HepG2 (cell line): Measurements from ENCODE around the gene ITGB2. TPM values are rescaled to one million over a fixed set of nuclear protein-coding genes. Genes with fewer than 3 reads are reported as not detected.
A peak's percentile ranks its signal among the peaks of the same experiment; 100 is the strongest.

Experiments used
- ATAC-seq: fragments of 200-7000 bp; cut with Tn5 transposase; 3 replicates; pipeline ENCODE4 v1.9.1; 2020; ENCODE audit warnings: mild to moderate bottlenecking, moderate library complexity
- BruUV-seq: library from RNA; stranded (reverse); fragments of 400-500 nt; replicated peaks from 2 replicates; lab custom pipeline; 2021; lab: Mats Ljungman, UMichigan
- CTCF ChIA-PET: fragments of 300-600 bp; formaldehyde crosslinking; extraction: SDS; loops from one replicate; lab custom pipeline; 2021; ENCODE audit warnings: low total read pairs, inconsistent platforms, low intra/inter-chr PET ratio; lab: Yijun Ruan, JAX
- POLR2A ChIA-PET: fragments of 350-600 bp; sonication (Branson Sonifier 250); formaldehyde crosslinking; loops from one replicate; lab custom pipeline; 2020; ENCODE audit warnings: antibody characterized with exemption, inconsistent platforms; lab: Yijun Ruan, JAX
- DNase-seq: peaks from one replicate; pipeline ENCODE4 v3.0.0-alpha.2; 2015; ENCODE audit warnings: low spot score
- FAIRE-seq: peaks from 3 replicates; lab custom pipeline; 2011; peaks lifted over from hg19 to GRCh38; lab: Jason Lieb, UNC
- H2AFZ ChIP-seq: one replicate; pipeline ENCODE4 v1.6.1; 2011; ENCODE audit warnings: low read length, inconsistent platforms
- H3K27ac ChIP-seq: fragments of 300-600 bp; 3 replicates; pipeline ENCODE4 v1.8.0; 2011; ENCODE audit warnings: mixed run types, mild to moderate bottlenecking, mixed read lengths, low read length, inconsistent platforms; ENCODE audit not compliant: insufficient read depth; ENCODE audit errors: extremely low read length
- H3K27me3 ChIP-seq, 2 experiments: fragments of 200-600 bp in 1 of 2; 2 replicates in 1 of 2; 3 replicates in 1 of 2; pipeline versions ENCODE4 v1.6.0 to v1.8.0; 2011; ENCODE audit warnings: low read length in 2 of 2, mild to moderate bottlenecking in 2 of 2, moderate library complexity in 2 of 2, inconsistent platforms in 1 of 2; ENCODE audit not compliant: insufficient read depth in 2 of 2, control insufficient read depth in 1 of 2
- H3K36me3 ChIP-seq, 2 experiments: fragments of 200-600 bp in 1 of 2; replicated peaks in 1 of 2; 2 replicates in 1 of 2; 3 replicates in 1 of 2; pipeline versions ENCODE4 v1.5.1 to v1.8.0; 2011; ENCODE audit warnings: low read length in 2 of 2, inconsistent platforms in 1 of 2; ENCODE audit not compliant: insufficient read depth in 2 of 2, control insufficient read depth in 1 of 2
- H3K4me1 ChIP-seq: 2 replicates; pipeline ENCODE4 v1.5.1; 2012; ENCODE audit warnings: low read length, inconsistent platforms; ENCODE audit not compliant: insufficient read depth
- H3K4me2 ChIP-seq: 2 replicates; pipeline ENCODE4 v1.6.0; 2011; ENCODE audit warnings: low read depth, low read length, inconsistent platforms
- H3K4me3 ChIP-seq, 3 experiments: fragments of 200-600 bp in 1 of 3; sonication (generic), shearing (Covaris generic) in 1 of 3; replicated peaks in 1 of 3; 2 replicates each; pipeline ENCODE4 v1.5.1; 2011 to 2016; ENCODE audit warnings: low read length in 3 of 3, inconsistent platforms in 2 of 3, low read depth in 2 of 3, mild to moderate bottlenecking in 2 of 3, control low read depth in 1 of 3, mixed read lengths in 1 of 3; ENCODE audit not compliant: insufficient read depth in 1 of 3
- H3K79me2 ChIP-seq: one replicate; pipeline ENCODE4 v1.6.1; 2011; ENCODE audit warnings: low read length, inconsistent platforms; ENCODE audit not compliant: insufficient read depth
- H3K9ac ChIP-seq: 2 replicates; pipeline ENCODE4 v1.6.0; 2011; ENCODE audit warnings: mild to moderate bottlenecking, low read depth, low read length, inconsistent platforms; ENCODE audit not compliant: insufficient read depth
- H3K9me3 ChIP-seq: 2 replicates; pipeline ENCODE4 v1.5.1; 2012; ENCODE audit warnings: mild to moderate bottlenecking, low read length
- H4K20me1 ChIP-seq: 2 replicates; pipeline ENCODE4 v1.6.0; 2011; ENCODE audit warnings: inconsistent platforms, mild to moderate bottlenecking, low read length, moderate library complexity; ENCODE audit not compliant: insufficient read depth
- ATF7 ChIP-seq, 2 experiments: fragments of 450-650 bp in 1 of 2; sonication (generic) in 1 of 2; formaldehyde crosslinking in 1 of 2; IDR thresholded peaks; 2 replicates each; pipeline versions ENCODE4 v1.4.0 to v1.6.1; 2016 to 2020; ENCODE audit warnings: antibody characterized with exemption in 1 of 2, mild to moderate bottlenecking in 1 of 2, missing genetic modification reagents in 1 of 2
- HBP1 ChIP-seq: IDR thresholded peaks from 2 replicates; pipeline ENCODE4 v1.6.1; 2016; ENCODE audit warnings: low read depth, control low read depth
- HMG20B ChIP-seq: conservative IDR thresholded peaks from 2 replicates; pipeline ENCODE4 v1.6.1; 2016; ENCODE audit warnings: missing genetic modification reagents, missing compliant biosample characterization
- KMT2B ChIP-seq: IDR thresholded peaks from 2 replicates; pipeline ENCODE4 v1.6.1; 2016; ENCODE audit warnings: missing genetic modification reagents, missing compliant biosample characterization
- MED13 ChIP-seq: sonication (generic); formaldehyde crosslinking; IDR thresholded peaks from 2 replicates; pipeline ENCODE4 v1.5.0; 2020; ENCODE audit warnings: missing genetic modification reagents
- NPAS2 ChIP-seq: sonication (generic); formaldehyde crosslinking; IDR thresholded peaks from 2 replicates; pipeline ENCODE4 v1.8.0; 2022; ENCODE audit warnings: mild to moderate bottlenecking, missing genetic modification reagents, borderline replicate concordance
- TFDP2 ChIP-seq: sonication (generic); formaldehyde crosslinking; IDR thresholded peaks from 2 replicates; pipeline ENCODE4 v1.4.0; 2020; ENCODE audit warnings: missing genetic modification reagents
- ZMAT3 ChIP-seq: sonication (generic); formaldehyde crosslinking; conservative IDR thresholded peaks from 2 replicates; pipeline ENCODE4 v1.7.0; 2021; ENCODE audit warnings: missing genetic modification reagents
- ZNF20 ChIP-seq: sonication (generic); formaldehyde crosslinking; IDR thresholded peaks from 2 replicates; pipeline ENCODE4 v1.4.0; 2020; ENCODE audit warnings: mild to moderate bottlenecking, moderate library complexity, missing genetic modification reagents
- ZNF317 ChIP-seq: sonication (generic); formaldehyde crosslinking; IDR thresholded peaks from 2 replicates; pipeline ENCODE4 v1.5.0; 2020; ENCODE audit warnings: mild to moderate bottlenecking, missing genetic modification reagents
- ZNF484 ChIP-seq: sonication (generic); formaldehyde crosslinking; IDR thresholded peaks from 2 replicates; pipeline ENCODE4 v1.5.1; 2020; ENCODE audit warnings: mild to moderate bottlenecking, low read depth, missing genetic modification reagents, borderline replicate concordance
- ZNF562 ChIP-seq: sonication (generic); formaldehyde crosslinking; IDR thresholded peaks from 2 replicates; pipeline ENCODE4 v1.8.0; 2022; ENCODE audit warnings: missing genetic modification reagents, borderline replicate concordance
- ZNF607 ChIP-seq: sonication (generic); formaldehyde crosslinking; IDR thresholded peaks from 2 replicates; pipeline ENCODE4 v1.5.1; 2020; ENCODE audit warnings: missing genetic modification reagents, mild to moderate bottlenecking, borderline replicate concordance
- ZNF891 ChIP-seq: sonication (generic); formaldehyde crosslinking; IDR thresholded peaks from 2 replicates; pipeline ENCODE4 v1.5.0; 2020; ENCODE audit warnings: mild to moderate bottlenecking, missing genetic modification reagents
- ZSCAN12 ChIP-seq: sonication (generic); formaldehyde crosslinking; IDR thresholded peaks from 2 replicates; pipeline ENCODE4 v1.9.0; 2021; ENCODE audit warnings: mild to moderate bottlenecking, missing genetic modification reagents
- WGBS: methylation state at CpG from one replicate; pipeline ENCODE4 v1.1.6; 2017; ENCODE audit warnings: low lambda C conversion rate; 5-methylcytosine and 5-hydroxymethylcytosine counted together
- in situ Hi-C: cut with HindIII; loops from 2 replicates; pipeline ENCODE4 v1.10.0; 2017; ENCODE audit warnings: low pct_unique_long_range_greater_than_20kb; ENCODE audit not compliant: extremely low pct_ligation_motif_present
- intact Hi-C: fragments of 100-400 bp; cut with micrococcal nuclease; formaldehyde crosslinking; loops from one replicate; pipeline ENCODE4 v1.10.0; 2022; ENCODE audit not compliant: unreplicated experiment
- polyA plus RNA-seq, 8 experiments: library from polyadenylated mRNA; depleted of rRNA in 3 of 8; stranded (reverse) in 7 of 8; unstranded in 1 of 8; fragments of >200 nt; fragmentation: Illumina TruSeq in 4 of 8; extraction: Trizol in 4 of 8; gene quantifications; 2 replicates each; pipeline versions ENCODE4 v1.2.1 to v1.2.3, GENCODE V29; 2011 to 2016; ENCODE audit warnings: low read depth in 4 of 8, missing spikeins in 1 of 8, mixed read lengths in 1 of 8; ENCODE audit not compliant: insufficient read depth in 1 of 8
- total RNA-seq, 5 experiments: library from RNA; depleted of rRNA; stranded (reverse); fragments of >200 nt; fragmentation: Illumina TruSeq; extraction: Trizol; gene quantifications; 2 replicates each; pipeline ENCODE4 v1.2.3, GENCODE V29; 2016; ENCODE audit warnings: low read depth in 1 of 5
- TF ChIP-seq, protein P1 (sequence below): sonication (generic); formaldehyde crosslinking; IDR thresholded peaks from 2 replicates; pipeline ENCODE4 v1.4.0; 2020; ENCODE audit warnings: mild to moderate bottlenecking, missing genetic modification reagents
- TF ChIP-seq, protein P2 (sequence below): sonication (generic); IDR thresholded peaks from 2 replicates; pipeline ENCODE4 v1.6.1; 2016; ENCODE audit warnings: low read depth, borderline replicate concordance
- TF ChIP-seq, protein P3 (sequence below), 2 experiments: fragments of 450-650 bp in 1 of 2; sonication (generic) in 1 of 2; formaldehyde crosslinking; IDR thresholded peaks; 2 replicates each; pipeline versions ENCODE4 v1.5.0 to v1.8.0; 2020 to 2022; ENCODE audit warnings: mild to moderate bottlenecking in 1 of 2, missing genetic modification reagents in 1 of 2

The ITGB2 gene
- total and polyA plus RNA-seq, 2 of the 13 experiments (the other 11 are each of a cell fraction or from before 2014, with no cell fraction given), result 4.2 to 18.0 TPM

DNA sequence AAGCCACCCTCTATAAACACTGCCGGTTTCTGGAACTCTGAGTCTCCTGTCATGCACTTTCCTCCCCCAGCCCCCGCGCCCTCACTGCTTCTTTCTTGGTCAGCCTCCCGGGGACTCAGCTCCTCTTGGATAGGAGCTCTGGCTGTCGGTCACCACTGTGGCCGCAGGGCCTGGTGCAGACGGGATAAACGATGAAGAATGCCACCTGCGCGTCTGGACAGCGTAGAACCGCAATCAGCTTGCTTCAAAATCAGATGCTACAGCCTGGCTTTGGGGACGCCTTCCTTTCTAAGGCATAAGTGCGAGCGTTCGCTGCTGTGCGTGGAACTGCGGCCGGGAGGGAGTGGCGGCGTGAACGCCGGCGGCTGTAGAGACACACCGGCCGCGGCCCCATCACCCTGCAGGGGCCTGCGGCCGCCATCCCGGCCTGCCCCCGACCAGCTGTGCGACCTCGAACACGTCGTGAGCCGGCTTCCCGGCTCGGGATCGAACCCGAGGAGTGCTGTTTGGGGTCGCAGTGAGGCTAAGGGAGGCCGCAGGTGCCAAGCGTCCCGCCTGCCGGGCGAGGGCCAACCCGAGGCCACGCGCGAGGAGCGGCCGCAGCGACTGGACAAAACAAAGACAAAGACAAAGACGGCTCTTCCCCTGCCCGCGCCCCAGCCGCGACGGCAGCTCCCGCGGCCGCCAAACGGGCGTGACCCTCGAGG, 47.9 kb downstream of the ITGB2 start:
- ATAC-seq, result peak; percentile 1; the same call in 2 of the 3 replicates
- TF ChIP-seq MED13 (CRISPR knock-in tag), result no peak
- TF ChIP-seq TFDP2 (CRISPR knock-in tag), result 0 out of 2 replicates have a peak, but pooled peaks have one; percentile 2
- TF ChIP-seq ZSCAN12 (CRISPR knock-in tag), result 0 out of 2 replicates have a peak, but pooled peaks have one; percentile 37
- TF ChIP-seq, protein P1, sequence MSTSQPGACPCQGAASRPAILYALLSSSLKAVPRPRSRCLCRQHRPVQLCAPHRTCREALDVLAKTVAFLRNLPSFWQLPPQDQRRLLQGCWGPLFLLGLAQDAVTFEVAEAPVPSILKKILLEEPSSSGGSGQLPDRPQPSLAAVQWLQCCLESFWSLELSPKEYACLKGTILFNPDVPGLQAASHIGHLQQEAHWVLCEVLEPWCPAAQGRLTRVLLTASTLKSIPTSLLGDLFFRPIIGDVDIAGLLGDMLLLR, result 0 out of 2 replicates have a peak, but pooled peaks have one; percentile 29
- TF ChIP-seq, protein P2, sequence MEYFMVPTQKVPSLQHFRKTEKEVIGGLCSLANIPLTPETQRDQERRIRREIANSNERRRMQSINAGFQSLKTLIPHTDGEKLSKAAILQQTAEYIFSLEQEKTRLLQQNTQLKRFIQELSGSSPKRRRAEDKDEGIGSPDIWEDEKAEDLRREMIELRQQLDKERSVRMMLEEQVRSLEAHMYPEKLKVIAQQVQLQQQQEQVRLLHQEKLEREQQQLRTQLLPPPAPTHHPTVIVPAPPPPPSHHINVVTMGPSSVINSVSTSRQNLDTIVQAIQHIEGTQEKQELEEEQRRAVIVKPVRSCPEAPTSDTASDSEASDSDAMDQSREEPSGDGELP, result peak; percentile 19; the same call in 1 of the 2 replicates
- no peak for TF ChIP-seq ZNF562 (CRISPR knock-in tag)
- peak; percentile 28; the same call in 1 of the 2 replicates for TF ChIP-seq KMT2B
- TF ChIP-seq ZNF317 (CRISPR knock-in tag), result peak; percentile 66
- no peak for TF ChIP-seq HMG20B (CRISPR knock-in tag)
- no peak for TF ChIP-seq ATF7 (IDR thresholded peaks at IDR 0.05)
- no peak for TF ChIP-seq ATF7 (CRISPR knock-in tag; IDR thresholded peaks at IDR 0.05)
- TF ChIP-seq ZNF607 (CRISPR knock-in tag), result 0 out of 2 replicates have a peak, but pooled peaks have one; percentile 57
- TF ChIP-seq, protein P3, sequence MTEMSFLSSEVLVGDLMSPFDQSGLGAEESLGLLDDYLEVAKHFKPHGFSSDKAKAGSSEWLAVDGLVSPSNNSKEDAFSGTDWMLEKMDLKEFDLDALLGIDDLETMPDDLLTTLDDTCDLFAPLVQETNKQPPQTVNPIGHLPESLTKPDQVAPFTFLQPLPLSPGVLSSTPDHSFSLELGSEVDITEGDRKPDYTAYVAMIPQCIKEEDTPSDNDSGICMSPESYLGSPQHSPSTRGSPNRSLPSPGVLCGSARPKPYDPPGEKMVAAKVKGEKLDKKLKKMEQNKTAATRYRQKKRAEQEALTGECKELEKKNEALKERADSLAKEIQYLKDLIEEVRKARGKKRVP (CRISPR knock-in tag; IDR thresholded peaks at IDR 0.05), result peak in 1 of 2 experiments; percentile 15; a peak in 1 of 4 replicates
- no peak for TF ChIP-seq HBP1 (CRISPR knock-in tag)
- no peak for TF ChIP-seq ZMAT3 (CRISPR knock-in tag)
- TF ChIP-seq ZNF484 (CRISPR knock-in tag), result 0 out of 2 replicates have a peak, but pooled peaks have one; percentile 38
- 0 out of 2 replicates have a peak, but pooled peaks have one; percentile 65 for TF ChIP-seq ZNF20 (CRISPR knock-in tag)
- peak; percentile 20; the same call in 1 of the 2 replicates for TF ChIP-seq ZNF891 (CRISPR knock-in tag)
- no peak for TF ChIP-seq NPAS2 (CRISPR knock-in tag)

More for the DNA sequence above, 47.9 kb downstream of the ITGB2 start:
- whole genome bisulfite sequencing, result 0% methylated on average over 17 of the region's 65 CpGs
- peak overlapping the region; percentile 72 for H3K27ac ChIP-seq
- peaks cover 58% of the 10 kb centered on the region for H3K79me2 ChIP-seq
- H3K4me3 ChIP-seq, result peak overlapping the region; percentile 71 to 94 (median 82)
- no peaks in the 10 kb centered on the region for H3K9me3 ChIP-seq
- H2AFZ ChIP-seq, result no peak overlapping the region
- peaks cover 3 to 12% of the 10 kb centered on the region in 2 experiments; a peak in 4 of 5 replicates for H3K36me3 ChIP-seq
- in situ Hi-C loops (no loop called here), intact Hi-C loops (loop anchor here (2.0 to 5.0 kb wide), 2 partner anchors 26 to 71 kb away; partner anchors contain the start of gene UBE2G2)
- DNase-seq (no peak), FAIRE-seq (no peak)
- ChIA-PET POLR2A (interaction anchor here (0.9 to 3.8 kb wide), 21 partner anchors 8 to 415 kb away, joined by 3 to 50 read pairs (median 5); partner anchors contain the start of genes SLX9 and UBE2G2), CTCF (no interaction called here)
- H3K9ac ChIP-seq, result peak overlapping the region; percentile 94
- H3K27me3 ChIP-seq, result no peaks in the 10 kb centered on the region; a peak in 1 of 5 replicates
- peaks cover 48% of the 10 kb centered on the region for H4K20me1 ChIP-seq
- BruUV-seq, result no TSS peak
- peaks cover 74% of the 10 kb centered on the region for H3K4me1 ChIP-seq
- peak overlapping the region; percentile 95 for H3K4me2 ChIP-seq
